Tibial artery (tissue), 4 donors: ENCODE results near the gene PATZ1.

Source experiments
- DNase-seq, 2 donors: peaks; one replicate each; pipeline ENCODE4 v3.0.0-alpha.2; 2019
- H3K27ac ChIP-seq, 2 donors: fragments of 200-600 bp; sonication (generic) in 1 of 2; 1 replicate in 1 of 2; 2 replicates in 1 of 2; pipeline ENCODE4 v1.5.1; 2018 to 2019; ENCODE audit warnings: mild to moderate bottlenecking in 1 of 2
- H3K27me3 ChIP-seq, 2 donors: fragments of 200-600 bp; sonication (generic) in 1 of 2; one replicate each; pipeline versions ENCODE4 v1.5.1 to v1.6.0; 2016 to 2019
- H3K36me3 ChIP-seq, 3 donors: fragments of 200-600 bp; sonication (generic) in 2 of 3; one replicate each; pipeline ENCODE4 v1.5.1; 2016 to 2019; ENCODE audit warnings: mild to moderate bottlenecking in 2 of 3
- H3K4me1 ChIP-seq, 4 donors: fragments of 200-600 bp; sonication (generic) in 2 of 4; 1 replicate in 3 of 4; 2 replicates in 1 of 4; pipeline ENCODE4 v1.5.1; 2016 to 2019
- H3K4me3 ChIP-seq, 2 donors: fragments of 200-600 bp; sonication (generic) in 1 of 2; 1 replicate in 1 of 2; 2 replicates in 1 of 2; pipeline ENCODE4 v1.5.1; 2018 to 2019; ENCODE audit warnings: mild to moderate bottlenecking in 2 of 2
- H3K9me3 ChIP-seq, 3 donors: fragments of 200-600 bp; sonication (generic) in 1 of 3; one replicate each; pipeline ENCODE4 v1.5.1; 2016 to 2019
- CTCF ChIP-seq, 2 experiments: fragments of 200-600 bp in 1 of 2; fragments of 450-650 bp in 1 of 2; IDR thresholded peaks; one replicate each; pipeline ENCODE4 v1.5.1; 2017 to 2019; ENCODE audit warnings: antibody characterized with exemption in 2 of 2, mild to moderate bottlenecking in 1 of 2, moderate library complexity in 1 of 2
- intact Hi-C: fragments of 100-400 bp; cut with DNase I; formaldehyde crosslinking; loops from one replicate; pipeline ENCODE4 v1.15.0; 2023; ENCODE audit warnings: low total_unique reads

PATZ1 gene

GRCh38 chr22:31282748-31283468, 63.2 kb downstream of the PATZ1 start:
- intact Hi-C loops, result no loop called here
- Histone ChIP-seq H3K27me3 (no peaks in the 10 kb centered on the region), H3K4me1 (peaks cover 0 to 5% (median 2%) of the 10 kb centered on the region in 4 donors), H3K4me3 (no peak overlapping the region), H3K36me3 (peaks cover 55 to 94% (median 94%) of the 10 kb centered on the region in 3 donors), H3K9me3 (no peaks in the 10 kb centered on the region), H3K27ac (no peak overlapping the region)
- no peak for TF ChIP-seq CTCF (IDR thresholded peaks at IDR 0.05)
- no peak for DNase-seq

GRCh38 chr22:31281733-31282132, 64.4 kb downstream of the PATZ1 start:
- intact Hi-C loops, result no loop called here
- Histone ChIP-seq H3K9me3 (no peaks in the 10 kb centered on the region), H3K36me3 (peaks cover 55 to 100% (median 90%) of the 10 kb centered on the region in 3 donors), H3K27ac (no peak overlapping the region), H3K27me3 (no peaks in the 10 kb centered on the region), H3K4me3 (no peak overlapping the region), H3K4me1 (peaks cover 0 to 4% (median 2%) of the 10 kb centered on the region in 4 donors)
- no peak for DNase-seq
- TF ChIP-seq CTCF (IDR thresholded peaks at IDR 0.05), result no peak

GRCh38 chr22:31279821-31280505, 66.2 kb downstream of the PATZ1 start:
- TF ChIP-seq CTCF (IDR thresholded peaks at IDR 0.05), result no peak
- Histone ChIP-seq H3K9me3 (no peaks in the 10 kb centered on the region), H3K4me1 (peaks cover 0 to 4% (median 2%) of the 10 kb centered on the region in 4 donors), H3K36me3 (peaks cover 51 to 97% (median 79%) of the 10 kb centered on the region in 3 donors), H3K4me3 (no peak overlapping the region), H3K27ac (no peak overlapping the region), H3K27me3 (no peaks in the 10 kb centered on the region)
- no peak for DNase-seq
- intact Hi-C loops, result no loop called here

GRCh38 chr22:31279327-31279669, 66.8 kb downstream of the PATZ1 start:
- Histone ChIP-seq H3K27ac (no peak overlapping the region), H3K27me3 (no peaks in the 10 kb centered on the region), H3K36me3 (peaks cover 46 to 97% (median 79%) of the 10 kb centered on the region in 3 donors), H3K9me3 (no peaks in the 10 kb centered on the region), H3K4me1 (no peaks in the 10 kb centered on the region), H3K4me3 (no peak overlapping the region)
- no peak for DNase-seq
- intact Hi-C loops, result no loop called here
- no peak for TF ChIP-seq CTCF (IDR thresholded peaks at IDR 0.05)

- Histone ChIP-seq H3K27ac (no peak overlapping the region), H3K4me1 (no peaks in the 10 kb centered on the region), H3K36me3 (peaks cover 45 to 97% (median 77%) of the 10 kb centered on the region in 3 donors), H3K27me3 (no peaks in the 10 kb centered on the region), H3K9me3 (no peaks in the 10 kb centered on the region), H3K4me3 (no peak overlapping the region)
- no peak for DNase-seq
- intact Hi-C loops, result no loop called here
- TF ChIP-seq CTCF (IDR thresholded peaks at IDR 0.05), result no peak
Observed at GRCh38 chr22:31278626-31279326, 67.4 kb downstream of the PATZ1 start.
